HG03558 (cell line): ENCODE measurements around the gene LTBP2.
"Not testable (repeated sequence)": the region's sequence is repeated elsewhere in the genome, so short reads cannot be mapped to it uniquely, and the experiment has no call there.

Experiments
- ATAC-seq: cut with Tn5 transposase; IDR thresholded peaks from one replicate; pipeline ENCODE4 v1.9.1; 2021; ENCODE audit warnings: moderate number of reproducible peaks; ENCODE audit not compliant: unreplicated experiment; ENCODE audit errors: extremely low read depth

LTBP2 gene

GRCh38 chr14:74538411-74539391 lies 73.3 kb downstream of the LTBP2 start:
- ATAC-seq: no peak

GRCh38 chr14:74536336-74536735 lies 75.7 kb downstream of the LTBP2 start:
- ATAC-seq: not testable (repeated sequence)

- no peak for ATAC-seq
Observed at GRCh38 chr14:74535756-74536325, 76.2 kb downstream of the LTBP2 start.

GRCh38 chr14:74533576-74533975 lies 78.5 kb downstream of the LTBP2 start:
- no peak for ATAC-seq

GRCh38 chr14:74532246-74532645 lies 79.8 kb downstream of the LTBP2 start:
- ATAC-seq: no peak

GRCh38 chr14:74531467-74531866 lies 80.6 kb downstream of the LTBP2 start:
- no peak for ATAC-seq

- no peak for ATAC-seq
Observed at GRCh38 chr14:74531006-74531405, 81.0 kb downstream of the LTBP2 start.

- ATAC-seq: no peak
Observed at GRCh38 chr14:74528886-74529285, 83.2 kb downstream of the LTBP2 start.

- no peak for ATAC-seq
Observed at GRCh38 chr14:74528406-74528805, 83.6 kb downstream of the LTBP2 start.

- ATAC-seq: no peak
Observed at GRCh38 chr14:74527736-74528280, 84.2 kb downstream of the LTBP2 start.

- ATAC-seq: no peak
Observed at GRCh38 chr14:74526854-74527585, 85.0 kb downstream of the LTBP2 start.

GRCh38 chr14:74525361-74525851 lies 86.6 kb downstream of the LTBP2 start:
- ATAC-seq: no peak

- no peak for ATAC-seq
Observed at GRCh38 chr14:74524812-74525135, 87.3 kb downstream of the LTBP2 start.

- no peak for ATAC-seq
Observed at GRCh38 chr14:74524076-74524811, 87.8 kb downstream of the LTBP2 start.

- ATAC-seq: no peak
Observed at GRCh38 chr14:74522740-74523139, 89.3 kb downstream of the LTBP2 start.

GRCh38 chr14:74521756-74522155 lies 90.3 kb downstream of the LTBP2 start:
- no peak for ATAC-seq

- ATAC-seq: no peak
Observed at GRCh38 chr14:74519316-74520074, 92.5 kb downstream of the LTBP2 start.

- ATAC-seq: no peak
Observed at GRCh38 chr14:74518221-74518620, 93.8 kb downstream of the LTBP2 start.

- ATAC-seq: no peak
Observed at GRCh38 chr14:74517731-74518130, 94.3 kb downstream of the LTBP2 start.
